ENCODE measurements around the gene CAND1.

CAND1 gene

DNA sequence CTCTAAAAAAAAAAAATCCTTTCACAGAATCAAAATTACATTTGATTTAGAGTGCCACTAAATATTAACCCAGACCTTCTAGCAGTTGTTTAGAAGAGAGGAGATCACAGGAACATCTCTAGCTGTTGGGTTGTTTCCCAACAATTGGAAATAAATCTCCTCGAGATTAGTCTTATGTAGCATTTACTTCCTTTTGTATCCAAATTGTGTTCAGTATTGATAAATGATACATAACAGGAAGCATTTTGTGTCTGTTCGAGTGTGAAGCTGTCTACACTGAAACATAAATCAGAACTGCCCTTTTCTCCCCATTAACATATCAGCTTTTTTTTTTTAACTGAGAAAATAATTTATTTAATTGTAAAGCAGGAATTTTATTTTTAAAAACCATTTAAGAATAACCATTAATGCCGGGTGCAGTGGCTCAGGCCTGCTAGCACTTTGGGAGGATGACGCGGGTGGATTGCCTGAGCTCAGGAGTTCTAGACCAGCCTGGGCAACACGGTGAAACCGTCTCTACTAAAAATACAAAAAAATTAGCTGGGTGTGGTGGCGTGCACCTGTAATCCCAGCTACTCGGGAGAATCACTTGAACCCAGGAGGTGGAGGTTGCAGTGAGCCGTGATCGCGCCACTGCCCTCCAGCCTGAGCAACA is 14.7 kb upstream of the CAND1 start:
- Histone ChIP-seq H3K4me1 (ENCODE audit: control insufficient read depth, insufficient read depth, low read length, poor library complexity, severe bottlenecking) (no peaks in the 10 kb centered on the region), H3K9me3 (ENCODE audit: control insufficient read depth, low read length) (no peaks in the 10 kb centered on the region), H3K27me3 (replicated peaks; ENCODE audit: control insufficient read depth, insufficient read depth, low read length, poor library complexity, severe bottlenecking) (no peaks in the 10 kb centered on the region), H3K27ac (ENCODE audit: insufficient read depth, low read length, poor library complexity, severe bottlenecking) (no peak overlapping the region), H3K4me3 (ENCODE audit: insufficient read depth, low read depth, low read length, poor library complexity, severe bottlenecking) (no peak overlapping the region), H3K36me3 (ENCODE audit: control insufficient read depth, insufficient read depth, low read length) (no peaks in the 10 kb centered on the region)
- no peak for DNase-seq

DNA sequence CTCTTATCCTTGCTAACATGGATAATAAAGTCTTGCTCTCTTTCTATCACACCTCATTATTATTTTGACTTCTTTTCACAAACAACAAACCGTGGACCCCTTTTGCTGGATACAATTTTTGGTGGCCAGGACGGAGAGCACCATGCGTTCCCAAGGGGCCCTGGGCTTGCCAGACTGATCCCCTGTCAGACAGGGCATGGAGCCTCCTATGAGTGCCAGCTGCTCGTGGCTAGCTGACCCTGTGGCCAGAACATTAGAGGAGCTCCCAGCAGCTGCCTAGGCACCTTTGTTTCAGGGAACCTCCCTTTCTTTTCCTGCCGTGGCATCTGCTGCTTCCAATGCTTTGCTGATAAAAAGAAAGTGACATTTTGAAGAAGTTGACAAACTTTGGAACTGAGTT is 12.5 kb upstream of the CAND1 start:
- H3K4me1 ChIP-seq (ENCODE audit: control insufficient read depth, insufficient read depth, low read length, poor library complexity, severe bottlenecking) = no peaks in the 10 kb centered on the region
- H3K27ac ChIP-seq (ENCODE audit: insufficient read depth, low read length, poor library complexity, severe bottlenecking) = no peak overlapping the region
- no peak for DNase-seq
- no peaks in the 10 kb centered on the region for H3K27me3 ChIP-seq (replicated peaks; ENCODE audit: control insufficient read depth, insufficient read depth, low read length, poor library complexity, severe bottlenecking)
- H3K9me3 ChIP-seq (ENCODE audit: control insufficient read depth, low read length) = no peaks in the 10 kb centered on the region
- H3K36me3 ChIP-seq (ENCODE audit: control insufficient read depth, insufficient read depth, low read length) = no peaks in the 10 kb centered on the region
- H3K4me3 ChIP-seq (ENCODE audit: insufficient read depth, low read depth, low read length, poor library complexity, severe bottlenecking) = no peak overlapping the region

DNA sequence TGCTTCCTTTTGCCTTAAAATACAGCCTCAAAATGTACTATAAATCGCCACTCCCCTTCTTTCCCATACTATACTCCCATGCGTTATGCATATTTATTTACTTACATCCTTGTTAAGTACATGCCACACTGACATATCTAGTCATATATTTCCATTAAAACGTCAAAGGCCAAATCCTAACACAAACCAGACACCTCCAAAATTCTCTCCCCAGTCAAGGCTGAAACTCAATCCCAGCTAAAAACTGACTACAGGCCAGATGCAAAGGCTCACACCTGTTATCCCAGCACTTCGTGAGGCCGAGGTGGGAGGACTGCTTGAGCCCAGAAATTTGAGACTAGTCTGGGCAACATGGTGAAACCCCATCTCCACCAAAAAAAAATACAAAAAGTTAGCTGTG is 5.7 kb upstream of the CAND1 start:
- no peaks in the 10 kb centered on the region for H3K36me3 ChIP-seq (ENCODE audit: control insufficient read depth, insufficient read depth, low read length)
- DNase-seq = no peak
- H3K27me3 ChIP-seq (replicated peaks; ENCODE audit: control insufficient read depth, insufficient read depth, low read length, poor library complexity, severe bottlenecking) = no peaks in the 10 kb centered on the region
- no peak overlapping the region for H3K27ac ChIP-seq (ENCODE audit: insufficient read depth, low read length, poor library complexity, severe bottlenecking)
- H3K4me3 ChIP-seq (ENCODE audit: insufficient read depth, low read depth, low read length, poor library complexity, severe bottlenecking) = no peak overlapping the region
- peaks cover 8% of the 10 kb centered on the region for H3K4me1 ChIP-seq (ENCODE audit: control insufficient read depth, insufficient read depth, low read length, poor library complexity, severe bottlenecking)
- H3K9me3 ChIP-seq (ENCODE audit: control insufficient read depth, low read length) = no peaks in the 10 kb centered on the region

DNA sequence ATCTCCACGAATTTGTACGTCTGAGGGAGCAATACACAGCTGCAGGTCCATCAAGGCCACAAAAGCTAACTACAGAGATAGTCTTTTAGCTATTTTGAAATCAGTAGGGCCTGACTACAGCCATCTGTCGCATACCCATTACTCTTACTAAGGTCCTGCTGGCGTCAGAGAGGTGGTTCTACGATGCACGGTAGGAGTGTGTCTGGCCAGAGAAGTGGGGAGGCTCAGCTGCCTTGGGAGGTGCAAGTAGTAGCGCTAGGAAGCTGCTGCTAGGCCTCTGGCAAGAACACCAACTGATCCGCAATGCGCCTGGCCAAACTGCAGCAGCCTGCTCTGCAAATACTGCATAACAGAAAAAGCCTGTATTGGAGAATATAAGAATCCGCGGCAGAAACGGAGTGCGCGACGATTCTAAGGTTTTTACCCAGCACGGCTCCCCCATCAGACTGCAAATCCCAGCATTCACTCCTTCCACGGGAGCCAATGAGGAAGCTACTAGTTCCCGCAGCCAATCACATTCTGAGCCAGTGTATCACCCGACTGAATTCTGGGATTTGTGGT is 743 bp upstream of the CAND1 start:
- Histone ChIP-seq H3K36me3 (ENCODE audit: control insufficient read depth, insufficient read depth, low read length) (no peaks in the 10 kb centered on the region), H3K27ac (ENCODE audit: insufficient read depth, low read length, poor library complexity, severe bottlenecking) (peak overlapping the region; percentile 96), H3K4me1 (ENCODE audit: control insufficient read depth, insufficient read depth, low read length, poor library complexity, severe bottlenecking) (peaks cover 23% of the 10 kb centered on the region), H3K4me3 (ENCODE audit: insufficient read depth, low read depth, low read length, poor library complexity, severe bottlenecking) (peak overlapping the region; percentile 33), H3K27me3 (replicated peaks; ENCODE audit: control insufficient read depth, insufficient read depth, low read length, poor library complexity, severe bottlenecking) (no peaks in the 10 kb centered on the region), H3K9me3 (ENCODE audit: control insufficient read depth, low read length) (no peaks in the 10 kb centered on the region)
- peak; percentile 78 to 88 (median 81) for DNase-seq

DNA sequence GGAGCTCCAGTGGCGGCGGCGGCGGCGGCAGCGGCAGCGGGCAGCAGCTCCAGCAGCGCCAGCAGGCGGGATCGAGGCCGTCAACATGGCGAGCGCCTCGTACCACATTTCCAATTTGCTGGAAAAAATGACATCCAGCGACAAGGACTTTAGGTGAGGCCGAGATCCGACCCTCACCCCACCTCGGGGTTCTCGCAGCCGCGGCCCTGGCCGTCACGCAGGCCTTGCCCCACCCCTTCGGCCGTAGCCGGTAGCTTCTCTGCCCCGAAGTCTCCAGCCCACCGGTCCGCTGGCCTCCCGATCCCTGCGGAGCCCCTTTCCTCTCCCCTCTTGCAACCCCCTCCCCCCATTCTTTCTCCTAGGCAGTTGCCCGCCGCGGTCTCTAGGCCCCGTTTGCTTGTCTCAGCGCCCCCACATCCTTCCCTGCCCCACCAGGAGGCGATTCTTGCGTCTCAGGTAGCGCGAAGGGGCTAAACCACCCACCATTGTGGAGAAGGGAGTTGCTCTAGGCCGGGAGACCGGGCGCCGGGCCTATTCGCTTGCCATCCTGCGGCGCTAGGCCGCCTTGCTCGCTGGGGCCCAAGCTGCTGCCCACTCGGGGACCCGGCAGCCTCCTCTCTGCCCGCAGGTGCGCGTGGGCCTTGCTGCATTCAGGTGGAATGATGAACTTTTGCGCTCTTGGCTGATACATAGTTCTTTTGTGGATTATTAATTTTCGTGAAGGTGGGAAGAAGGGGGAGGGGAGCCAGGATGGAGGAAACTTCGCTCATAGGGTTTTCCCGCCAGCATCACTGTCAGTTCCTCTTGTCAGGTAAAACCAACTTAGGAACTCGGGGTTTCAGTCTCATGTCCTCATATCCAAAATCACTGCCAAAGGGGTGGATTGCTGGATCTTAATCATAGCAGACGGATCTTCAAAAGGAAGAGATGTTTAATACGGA is 745 bp downstream of the CAND1 start:
- H3K4me1 ChIP-seq (ENCODE audit: control insufficient read depth, insufficient read depth, low read length, poor library complexity, severe bottlenecking) = peaks cover 29% of the 10 kb centered on the region
- no peaks in the 10 kb centered on the region for H3K27me3 ChIP-seq (replicated peaks; ENCODE audit: control insufficient read depth, insufficient read depth, low read length, poor library complexity, severe bottlenecking)
- H3K9me3 ChIP-seq (ENCODE audit: control insufficient read depth, low read length) = no peaks in the 10 kb centered on the region
- H3K36me3 ChIP-seq (ENCODE audit: control insufficient read depth, insufficient read depth, low read length) = no peaks in the 10 kb centered on the region
- DNase-seq = peak; percentile 19 to 39 (median 31)
- H3K4me3 ChIP-seq (ENCODE audit: insufficient read depth, low read depth, low read length, poor library complexity, severe bottlenecking) = peak overlapping the region; percentile 97
- H3K27ac ChIP-seq (ENCODE audit: insufficient read depth, low read length, poor library complexity, severe bottlenecking) = peak overlapping the region; percentile 96

DNA sequence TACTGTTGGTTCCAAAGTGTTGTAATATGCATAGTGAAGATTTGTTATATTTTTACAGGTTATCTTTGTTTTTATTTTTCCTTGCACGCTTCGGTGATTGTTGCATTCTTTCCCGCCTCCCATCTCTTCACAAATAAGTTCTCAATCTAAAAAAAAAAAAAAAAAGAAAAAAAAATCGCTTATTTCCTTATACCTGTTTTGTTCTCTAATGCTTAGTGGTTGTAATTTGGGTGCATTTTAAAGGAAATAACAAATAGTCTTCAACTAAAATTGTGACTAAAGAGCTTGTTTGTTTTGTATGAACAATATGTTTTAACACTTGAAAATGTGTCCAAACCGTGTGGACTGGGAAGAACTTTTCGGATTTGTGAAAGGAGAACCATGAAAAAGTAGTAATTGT is 1.5 kb downstream of the CAND1 start:
- H3K4me1 ChIP-seq (ENCODE audit: control insufficient read depth, insufficient read depth, low read length, poor library complexity, severe bottlenecking) = peaks cover 35% of the 10 kb centered on the region
- H3K4me3 ChIP-seq (ENCODE audit: insufficient read depth, low read depth, low read length, poor library complexity, severe bottlenecking) = peak overlapping the region; percentile 97
- H3K27me3 ChIP-seq (replicated peaks; ENCODE audit: control insufficient read depth, insufficient read depth, low read length, poor library complexity, severe bottlenecking) = no peaks in the 10 kb centered on the region
- peak overlapping the region; percentile 96 for H3K27ac ChIP-seq (ENCODE audit: insufficient read depth, low read length, poor library complexity, severe bottlenecking)
- no peaks in the 10 kb centered on the region for H3K9me3 ChIP-seq (ENCODE audit: control insufficient read depth, low read length)
- H3K36me3 ChIP-seq (ENCODE audit: control insufficient read depth, insufficient read depth, low read length) = no peaks in the 10 kb centered on the region
- DNase-seq = no peak

DNA sequence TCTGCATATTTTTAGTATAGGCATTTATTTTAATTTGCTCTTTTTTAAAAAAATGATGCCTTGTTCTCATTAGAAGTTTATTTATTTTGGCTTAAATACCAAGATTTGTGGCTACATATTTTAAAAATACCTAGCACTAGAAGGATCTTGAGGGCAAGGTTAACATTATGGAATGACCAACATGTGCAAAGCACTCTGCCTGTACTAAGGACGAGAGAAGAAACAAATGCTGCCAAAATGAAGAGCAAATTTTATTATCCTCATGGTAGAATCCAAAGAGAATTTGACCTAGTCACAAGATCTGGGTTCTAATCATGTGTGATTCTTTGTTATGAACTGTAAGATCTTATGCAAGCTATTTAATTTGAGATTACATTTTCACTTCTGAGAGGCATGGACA is 2.8 kb downstream of the CAND1 start:
- no peak for DNase-seq

DNA sequence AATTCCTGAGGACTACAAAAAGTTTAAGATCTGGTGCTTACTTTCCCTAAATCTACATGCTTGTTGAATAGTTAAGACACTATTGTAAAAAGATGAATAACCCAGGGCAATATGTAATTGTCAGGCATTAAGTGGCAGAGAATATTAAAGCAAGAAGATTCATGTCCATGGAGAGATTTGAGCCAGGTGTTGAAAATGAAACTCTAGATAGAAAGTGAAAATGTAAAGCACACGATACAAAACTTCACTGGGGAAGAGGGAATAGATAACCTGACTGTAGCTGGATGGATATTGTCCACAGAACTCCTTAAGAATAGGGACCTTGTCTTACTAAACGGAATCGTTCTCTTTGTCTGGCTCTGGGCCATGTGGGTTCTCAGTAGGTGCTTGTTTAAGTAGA is 5.0 kb downstream of the CAND1 start:
- no peaks in the 10 kb centered on the region for H3K36me3 ChIP-seq (ENCODE audit: control insufficient read depth, insufficient read depth, low read length)
- H3K4me1 ChIP-seq (ENCODE audit: control insufficient read depth, insufficient read depth, low read length, poor library complexity, severe bottlenecking) = peaks cover 29% of the 10 kb centered on the region
- no peaks in the 10 kb centered on the region for H3K9me3 ChIP-seq (ENCODE audit: control insufficient read depth, low read length)
- no peaks in the 10 kb centered on the region for H3K27me3 ChIP-seq (replicated peaks; ENCODE audit: control insufficient read depth, insufficient read depth, low read length, poor library complexity, severe bottlenecking)
- peak overlapping the region; percentile 1 for H3K4me3 ChIP-seq (ENCODE audit: insufficient read depth, low read depth, low read length, poor library complexity, severe bottlenecking)
- no peak overlapping the region for H3K27ac ChIP-seq (ENCODE audit: insufficient read depth, low read length, poor library complexity, severe bottlenecking)
- no peak for DNase-seq

More for the DNA sequence above, 2.8 kb downstream of the CAND1 start:
- H3K27ac ChIP-seq (ENCODE audit: insufficient read depth, low read length, poor library complexity, severe bottlenecking) = no peak overlapping the region
- no peaks in the 10 kb centered on the region for H3K27me3 ChIP-seq (replicated peaks; ENCODE audit: control insufficient read depth, insufficient read depth, low read length, poor library complexity, severe bottlenecking)
- H3K9me3 ChIP-seq (ENCODE audit: control insufficient read depth, low read length) = no peaks in the 10 kb centered on the region
- H3K4me1 ChIP-seq (ENCODE audit: control insufficient read depth, insufficient read depth, low read length, poor library complexity, severe bottlenecking) = peaks cover 35% of the 10 kb centered on the region
- H3K36me3 ChIP-seq (ENCODE audit: control insufficient read depth, insufficient read depth, low read length) = no peaks in the 10 kb centered on the region
- no peak overlapping the region for H3K4me3 ChIP-seq (ENCODE audit: insufficient read depth, low read depth, low read length, poor library complexity, severe bottlenecking)

DNA sequence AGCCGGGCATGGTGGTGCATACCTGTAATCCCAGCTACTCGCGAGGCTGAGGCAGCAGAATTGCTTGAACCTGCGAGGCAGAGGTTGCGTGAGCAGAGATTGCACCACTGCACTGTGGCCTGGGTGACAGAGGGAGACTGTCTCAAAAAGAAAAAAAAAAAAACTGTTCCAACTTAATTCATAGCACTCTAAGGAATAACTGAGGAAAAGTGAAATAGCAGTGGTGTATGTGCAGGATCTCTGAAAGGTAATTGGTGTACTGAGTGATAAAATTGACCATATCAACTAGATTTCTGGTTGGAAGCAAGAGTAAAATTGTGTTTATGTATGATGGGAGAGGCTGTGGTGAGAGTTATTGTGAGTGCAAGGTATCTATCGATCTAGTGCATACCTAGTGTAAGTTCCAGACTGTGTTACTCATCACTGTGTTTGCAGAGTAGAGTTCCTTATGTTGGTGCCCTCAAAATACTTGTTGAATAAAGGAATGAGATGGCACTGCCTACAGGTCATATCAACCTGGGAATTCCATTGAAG is 6.3 kb downstream of the CAND1 start:
- peaks cover 22% of the 10 kb centered on the region for H3K4me1 ChIP-seq (ENCODE audit: control insufficient read depth, insufficient read depth, low read length, poor library complexity, severe bottlenecking)
- DNase-seq = no peak
- no peaks in the 10 kb centered on the region for H3K36me3 ChIP-seq (ENCODE audit: control insufficient read depth, insufficient read depth, low read length)
- no peaks in the 10 kb centered on the region for H3K27me3 ChIP-seq (replicated peaks; ENCODE audit: control insufficient read depth, insufficient read depth, low read length, poor library complexity, severe bottlenecking)
- no peaks in the 10 kb centered on the region for H3K9me3 ChIP-seq (ENCODE audit: control insufficient read depth, low read length)
- H3K27ac ChIP-seq (ENCODE audit: insufficient read depth, low read length, poor library complexity, severe bottlenecking) = no peak overlapping the region
- no peak overlapping the region for H3K4me3 ChIP-seq (ENCODE audit: insufficient read depth, low read depth, low read length, poor library complexity, severe bottlenecking)

DNA sequence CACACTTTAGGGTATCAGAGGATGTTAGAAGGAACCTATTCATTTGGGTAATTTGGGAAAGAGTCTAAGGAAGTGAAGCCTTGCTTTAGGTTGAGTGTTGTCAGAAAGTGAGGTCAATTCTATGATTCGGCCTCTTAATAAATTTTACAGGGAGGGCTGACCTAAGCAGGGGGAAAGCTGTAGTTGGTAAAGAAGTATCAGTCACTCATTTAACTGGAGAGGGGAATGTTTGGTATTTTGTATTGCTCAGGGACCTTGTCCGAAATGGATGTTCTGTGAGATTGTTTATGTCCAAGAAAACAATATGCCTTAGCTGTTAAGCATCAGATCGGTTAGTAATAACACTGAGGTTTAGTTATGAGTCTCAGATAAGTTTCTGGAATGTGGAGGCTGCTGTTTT is 7.3 kb downstream of the CAND1 start:
- Histone ChIP-seq H3K36me3 (ENCODE audit: control insufficient read depth, insufficient read depth, low read length) (no peaks in the 10 kb centered on the region), H3K4me1 (ENCODE audit: control insufficient read depth, insufficient read depth, low read length, poor library complexity, severe bottlenecking) (peaks cover 14% of the 10 kb centered on the region), H3K4me3 (ENCODE audit: insufficient read depth, low read depth, low read length, poor library complexity, severe bottlenecking) (no peak overlapping the region), H3K27ac (ENCODE audit: insufficient read depth, low read length, poor library complexity, severe bottlenecking) (no peak overlapping the region), H3K9me3 (ENCODE audit: control insufficient read depth, low read length) (no peaks in the 10 kb centered on the region), H3K27me3 (replicated peaks; ENCODE audit: control insufficient read depth, insufficient read depth, low read length, poor library complexity, severe bottlenecking) (no peaks in the 10 kb centered on the region)
- DNase-seq = no peak
